IMR-90 (cell line): ENCODE data around the gene CD101. TPM values are rescaled to one million over a fixed set of nuclear protein-coding genes. Genes with fewer than 3 reads are reported as not detected.

ENCODE experiments used
- ATAC-seq: fragments of 200-7000 bp; cut with Tn5 transposase; 2 replicates; pipeline ENCODE4 v1.9.1; 2020; ENCODE audit warnings: low read depth, mild to moderate bottlenecking, moderate library complexity
- BruUV-seq: library from RNA; stranded (reverse); fragments of 400-500 nt; replicated peaks from 2 replicates; lab custom pipeline; 2021; lab: Mats Ljungman, UMichigan
- CTCF ChIA-PET: fragments of 300-600 bp; formaldehyde crosslinking; extraction: SDS; loops from one replicate; lab custom pipeline; 2021; ENCODE audit warnings: antibody characterized with exemption; lab: Yijun Ruan, JAX
- POLR2A ChIA-PET: fragments of 300-600 bp; sonication (Branson Sonifier 250); formaldehyde crosslinking; loops from one replicate; lab custom pipeline; 2022; ENCODE audit warnings: antibody characterized with exemption; ENCODE audit not compliant: unreplicated experiment; lab: Charles Lee
- DNase-seq: peaks from one replicate; pipeline ENCODE4 v3.0.0; 2013
- H2AFZ ChIP-seq: replicated peaks from 2 replicates; pipeline ENCODE3; 2013; ENCODE audit warnings: low read length, mild to moderate bottlenecking; ENCODE audit not compliant: poor library complexity
- H2AK5ac ChIP-seq: 2 replicates; pipeline ENCODE4 v1.6.1; 2013; ENCODE audit warnings: low read depth, low read length, inconsistent platforms
- H2AK9ac ChIP-seq: replicated peaks from 2 replicates; pipeline ENCODE3; 2013; ENCODE audit warnings: mild to moderate bottlenecking, low read depth, low read length, moderate library complexity; ENCODE audit not compliant: poor library complexity
- H2BK120ac ChIP-seq: 2 replicates; pipeline ENCODE4 v1.6.1; 2013; ENCODE audit warnings: low read depth, low read length, inconsistent platforms
- H2BK15ac ChIP-seq: 3 replicates; pipeline ENCODE4 v1.6.1; 2013; ENCODE audit warnings: low read depth, low read length, inconsistent platforms
- H2BK20ac ChIP-seq: 2 replicates; pipeline ENCODE4 v1.6.1; 2013; ENCODE audit warnings: low read depth, mild to moderate bottlenecking, inconsistent platforms, low read length, moderate library complexity
- H2BK5ac ChIP-seq: 2 replicates; pipeline ENCODE4 v1.6.1; 2013; ENCODE audit warnings: mild to moderate bottlenecking, low read depth, low read length, inconsistent platforms; ENCODE audit not compliant: poor library complexity, severe bottlenecking
- H3K14ac ChIP-seq: replicated peaks from 2 replicates; pipeline ENCODE4 v1.6.1; 2013; ENCODE audit warnings: low read depth, low read length, inconsistent platforms
- H3K18ac ChIP-seq: 2 replicates; pipeline ENCODE4 v1.6.1; 2013; ENCODE audit warnings: low read depth, low read length, control low read depth
- H3K23ac ChIP-seq: 2 replicates; pipeline ENCODE4 v1.6.1; 2013; ENCODE audit warnings: low read depth, low read length, inconsistent platforms
- H3K27ac ChIP-seq: 2 replicates; pipeline ENCODE4 v1.5.1; 2013; ENCODE audit warnings: mild to moderate bottlenecking, control low read depth, low read length; ENCODE audit not compliant: insufficient read depth
- H3K27me3 ChIP-seq: 2 replicates; pipeline ENCODE4 v1.6.1; 2013; ENCODE audit warnings: low read length; ENCODE audit not compliant: control insufficient read depth, insufficient read depth
- H3K36me3 ChIP-seq: 2 replicates; pipeline ENCODE4 v1.6.1; 2013; ENCODE audit warnings: low read length, mixed read lengths; ENCODE audit not compliant: control insufficient read depth, insufficient read depth
- H3K4ac ChIP-seq: 2 replicates; pipeline ENCODE4 v1.6.1; 2013; ENCODE audit warnings: low read depth, low read length, inconsistent platforms
- H3K4me1 ChIP-seq: 2 replicates; pipeline ENCODE4 v1.6.1; 2013; ENCODE audit warnings: low read length, mixed read lengths; ENCODE audit not compliant: control insufficient read depth, insufficient read depth
- H3K4me2 ChIP-seq: 2 replicates; pipeline ENCODE4 v1.6.1; 2013; ENCODE audit warnings: low read depth, mild to moderate bottlenecking, control low read depth, low read length, moderate library complexity
- H3K4me3 ChIP-seq: 2 replicates; pipeline ENCODE4 v1.5.1; 2013; ENCODE audit warnings: low read depth, mild to moderate bottlenecking, control low read depth, low read length, moderate library complexity; ENCODE audit not compliant: insufficient read depth
- H3K56ac ChIP-seq: 2 replicates; pipeline ENCODE4 v1.6.1; 2013; ENCODE audit warnings: low read length, inconsistent platforms; ENCODE audit not compliant: insufficient read depth; ENCODE audit errors: extremely low read depth
- H3K79me1 ChIP-seq, 2 experiments: 2 replicates each; pipeline ENCODE4 v1.6.1; 2013; ENCODE audit warnings: low read length in 2 of 2, inconsistent platforms in 1 of 2, low read depth in 1 of 2
- H3K9ac ChIP-seq: 2 replicates; pipeline ENCODE4 v1.6.1; 2013; ENCODE audit warnings: low read depth, low read length, control low read depth
- H3K9me1 ChIP-seq: 2 replicates; pipeline ENCODE4 v1.6.1; 2013; ENCODE audit warnings: low read length, inconsistent platforms; ENCODE audit not compliant: insufficient read depth
- H3K9me3 ChIP-seq: 2 replicates; pipeline ENCODE4 v1.6.1; 2013; ENCODE audit warnings: low read length; ENCODE audit not compliant: control insufficient read depth, insufficient read depth
- H4K20me1 ChIP-seq: 2 replicates; pipeline ENCODE4 v1.6.1; 2013; ENCODE audit warnings: low read length, inconsistent platforms; ENCODE audit not compliant: insufficient read depth
- H4K5ac ChIP-seq: 2 replicates; pipeline ENCODE4 v1.6.1; 2013; ENCODE audit warnings: mild to moderate bottlenecking, low read depth, low read length, control low read depth
- H4K8ac ChIP-seq, 2 experiments: 2 replicates each; pipeline ENCODE4 v1.6.1; 2013; ENCODE audit warnings: low read depth in 2 of 2, low read length in 2 of 2, control low read depth in 1 of 2, inconsistent platforms in 1 of 2
- H4K91ac ChIP-seq: 2 replicates; pipeline ENCODE4 v1.6.1; 2013; ENCODE audit warnings: low read depth, low read length, inconsistent platforms; ENCODE audit not compliant: insufficient read depth
- BHLHE40 ChIP-seq: fragments of 150-350 bp; IDR thresholded peaks from 2 replicates; pipeline ENCODE4 v1.6.1; 2016; ENCODE audit warnings: mild to moderate bottlenecking, low read depth, low read length
- CEBPB ChIP-seq: IDR thresholded peaks from 2 replicates; pipeline ENCODE4 v1.6.1; 2012; ENCODE audit warnings: low read depth, low read length, improper control_type of control experiment
- CTCF ChIP-seq: conservative IDR thresholded peaks from 2 replicates; pipeline ENCODE4 v1.5.1; 2012; ENCODE audit warnings: mild to moderate bottlenecking, low read depth, low read length, improper control_type of control experiment
- ELK1 ChIP-seq: fragments of 150-350 bp; IDR thresholded peaks from 2 replicates; pipeline ENCODE4 v1.6.1; 2016; ENCODE audit warnings: low read depth, mild to moderate bottlenecking, low read length, moderate library complexity, borderline replicate concordance
- FOS ChIP-seq: fragments of 150-350 bp; IDR thresholded peaks from 2 replicates; pipeline ENCODE4 v1.6.1; 2016; ENCODE audit warnings: low read depth, low read length
- MAFK ChIP-seq: IDR thresholded peaks from 2 replicates; pipeline ENCODE4 v1.6.1; 2012; ENCODE audit warnings: low read depth, low read length, improper control_type of control experiment
- MAZ ChIP-seq: IDR thresholded peaks from 2 replicates; pipeline ENCODE4 v1.6.1; 2012; ENCODE audit warnings: low read depth, mild to moderate bottlenecking, low read length, improper control_type of control experiment, moderate library complexity, borderline replicate concordance
- MXI1 ChIP-seq: IDR thresholded peaks from 2 replicates; pipeline ENCODE4 v1.6.1; 2012; ENCODE audit warnings: low read depth, mild to moderate bottlenecking, low read length, moderate library complexity, borderline replicate concordance
- NFE2L2 ChIP-seq: fragments of 150-350 bp; IDR thresholded peaks from 2 replicates; pipeline ENCODE4 v1.6.1; 2016; ENCODE audit warnings: low read depth, mild to moderate bottlenecking, low read length
- POLR2A ChIP-seq: IDR thresholded peaks from 2 replicates; pipeline ENCODE4 v1.6.1; 2012; ENCODE audit warnings: mild to moderate bottlenecking, low read depth, low read length
- RAD21 ChIP-seq: IDR thresholded peaks from 2 replicates; pipeline ENCODE4 v1.6.1; 2012; ENCODE audit warnings: low read length, improper control_type of control experiment
- RCOR1 ChIP-seq: IDR thresholded peaks from 2 replicates; pipeline ENCODE4 v1.6.1; 2012; ENCODE audit warnings: mild to moderate bottlenecking, low read length, improper control_type of control experiment; ENCODE audit not compliant: insufficient replicate concordance
- RFX5 ChIP-seq: IDR thresholded peaks from 2 replicates; pipeline ENCODE4 v1.8.0; 2012; ENCODE audit warnings: low read depth, mild to moderate bottlenecking, low read length, moderate library complexity
- SMC3 ChIP-seq: fragments of 150-350 bp; IDR thresholded peaks from 2 replicates; pipeline ENCODE4 v1.6.1; 2016; ENCODE audit warnings: low read depth, mild to moderate bottlenecking, antibody characterized with exemption, low read length, moderate library complexity
- USF2 ChIP-seq: fragments of 150-350 bp; IDR thresholded peaks from 2 replicates; pipeline ENCODE4 v1.6.1; 2017; ENCODE audit warnings: mild to moderate bottlenecking, antibody characterized with exemption, low read length, low read depth
- WGBS, 2 experiments: methylation state at CpG; one replicate each; pipeline versions ENCODE4 v1.1.5 to v1.1.7; 2013; ENCODE audit warnings: missing lambda C conversion rate in 2 of 2; ENCODE audit not compliant: insufficient read length in 1 of 2; ENCODE audit errors: extremely low coverage in 2 of 2; 5-methylcytosine and 5-hydroxymethylcytosine counted together
- dilution Hi-C: fragments of 300-500 bp; cut with HindIII; formaldehyde crosslinking; loops from one replicate; pipeline ENCODE4 v1.14.3; 2018; ENCODE audit warnings: low sequenced_read_pairs; ENCODE audit not compliant: unreplicated experiment
- in situ Hi-C: fragments of 300-500 bp; cut with MboI; formaldehyde crosslinking; loops from 3 replicates; pipeline ENCODE4 v1.14.3; 2019; ENCODE audit warnings: low sequenced_read_pairs, inconsistent platforms, mixed read lengths
- intact Hi-C: fragments of 100-400 bp; cut with micrococcal nuclease; formaldehyde crosslinking; loops from 2 replicates; pipeline ENCODE4 v1.10.0; 2022
- polyA plus RNA-seq, 3 experiments: library from polyadenylated mRNA; depleted of rRNA; stranded (reverse); fragments of >200 nt; gene quantifications; 2 replicates each; pipeline ENCODE4 v1.2.3, GENCODE V29; 2012; ENCODE audit warnings: low replicate concordance in 1 of 3
- total RNA-seq: library from RNA; depleted of rRNA; stranded (reverse); fragments of >200 nt; gene quantifications from 2 replicates; pipeline ENCODE4 v1.2.3, GENCODE V29; 2012

CD101 gene
- total and polyA plus RNA-seq, 2 of the 4 experiments (the other 2 are of a cell fraction): not detected

GRCh38 chr1:117036018-117036461, 34.5 kb downstream of the CD101 start:
- H3K23ac ChIP-seq: no peak overlapping the region
- H3K4me1 ChIP-seq: no peaks in the 10 kb centered on the region
- CTCF ChIA-PET: no interaction called here
- no peak overlapping the region for H3K9ac ChIP-seq
- POLR2A ChIA-PET: no interaction called here
- H3K27ac ChIP-seq: no peak overlapping the region
- H2AK5ac ChIP-seq: no peak overlapping the region
- no peaks in the 10 kb centered on the region for H3K79me1 ChIP-seq
- H3K36me3 ChIP-seq: no peaks in the 10 kb centered on the region
- H2BK15ac ChIP-seq: no peak overlapping the region
- H3K9me1 ChIP-seq: no peaks in the 10 kb centered on the region
- peaks cover 2% of the 10 kb centered on the region; the same call in 1 of the 2 replicates for H3K27me3 ChIP-seq
- H4K8ac ChIP-seq: no peak overlapping the region
- H3K56ac ChIP-seq: no peak overlapping the region
- in situ Hi-C loops (no loop called here), intact Hi-C loops (no loop called here), dilution Hi-C loops (no loop called here)
- H3K4me2 ChIP-seq: no peak overlapping the region
- no peak overlapping the region for H2AK9ac ChIP-seq
- BruUV-seq: no TSS peak
- H2BK120ac ChIP-seq: no peak overlapping the region
- TF ChIP-seq NFE2L2 (no peak), BHLHE40 (no peak), MAFK (no peak), FOS (no peak), RCOR1 (no peak), USF2 (no peak), POLR2A (no peak), CEBPB (no peak), SMC3 (no peak), MAZ (no peak), MXI1 (no peak), ELK1 (no peak), CTCF (no peak), RAD21 (no peak), RFX5 (no peak)
- H3K18ac ChIP-seq: no peak overlapping the region
- no peaks in the 10 kb centered on the region for H4K20me1 ChIP-seq
- no peak overlapping the region for H2BK5ac ChIP-seq
- H3K4me3 ChIP-seq: no peak overlapping the region
- no peak for DNase-seq
- H2BK20ac ChIP-seq: no peak overlapping the region
- no peak overlapping the region for H2AFZ ChIP-seq
- H4K91ac ChIP-seq: no peak overlapping the region
- H3K9me3 ChIP-seq: no peaks in the 10 kb centered on the region
- H4K5ac ChIP-seq: no peak overlapping the region
- H3K14ac ChIP-seq: no peak overlapping the region
- no peak overlapping the region for H3K4ac ChIP-seq
- ATAC-seq: no peak
- no CpG with 5 or more reads among the region's 6 CpGs for WGBS, 2 experiments
